Liver (tissue), 9 donors: Measurements from ENCODE around the gene RASL12. TPM values are rescaled to one million over a fixed set of nuclear protein-coding genes. Genes with fewer than 3 reads are reported as not detected.
A peak's percentile ranks its signal among the peaks of the same experiment; 100 is the strongest.

Experiments used
- DNase-seq: peaks from one replicate; pipeline ENCODE4 v3.0.0-alpha.2; 2017; ENCODE audit warnings: low spot score
- H3K27ac ChIP-seq, 2 donors: one replicate each; pipeline ENCODE4 v1.7.0; 2013; ENCODE audit warnings: inconsistent platforms in 2 of 2, low read length in 2 of 2, control low read depth in 1 of 2, low read depth in 1 of 2, mild to moderate bottlenecking in 1 of 2
- H3K27me3 ChIP-seq, 4 donors: one replicate each; pipeline versions ENCODE4 v1.6.1 to v1.7.0; 2013; ENCODE audit warnings: low read length in 3 of 4, inconsistent platforms in 1 of 4, mild to moderate bottlenecking in 1 of 4, moderate library complexity in 1 of 4; ENCODE audit not compliant: control insufficient read depth in 4 of 4, insufficient read depth in 4 of 4
- H3K36me3 ChIP-seq, 4 donors: one replicate each; pipeline versions ENCODE4 v1.6.1 to v1.7.0; 2013; ENCODE audit warnings: low read length in 3 of 4, mild to moderate bottlenecking in 3 of 4, low read depth in 1 of 4, moderate library complexity in 1 of 4; ENCODE audit not compliant: control insufficient read depth in 4 of 4, insufficient read depth in 3 of 4
- H3K4me1 ChIP-seq, 4 donors: one replicate each; pipeline versions ENCODE4 v1.6.1 to v1.7.0; 2013; ENCODE audit warnings: low read length in 3 of 4, mild to moderate bottlenecking in 3 of 4, moderate library complexity in 1 of 4; ENCODE audit not compliant: control insufficient read depth in 4 of 4, insufficient read depth in 4 of 4
- H3K4me3 ChIP-seq, 3 donors: one replicate each; pipeline versions ENCODE4 v1.6.1 to v1.7.0; 2013; ENCODE audit warnings: low read length in 3 of 3, control low read depth in 1 of 3, low read depth in 1 of 3, mild to moderate bottlenecking in 1 of 3
- H3K9ac ChIP-seq, 2 donors: one replicate each; pipeline ENCODE4 v1.7.0; 2013; ENCODE audit warnings: low read length in 2 of 2, mild to moderate bottlenecking in 2 of 2, moderate library complexity in 2 of 2, control low read depth in 1 of 2, low read depth in 1 of 2
- H3K9me3 ChIP-seq, 4 donors: one replicate each; pipeline versions ENCODE4 v1.6.1 to v1.7.0; 2013; ENCODE audit warnings: low read length in 3 of 4; ENCODE audit not compliant: control insufficient read depth in 4 of 4
- ATF3 ChIP-seq: IDR thresholded peaks from 2 replicates; pipeline ENCODE4 v1.6.1; 2016; ENCODE audit warnings: antibody characterized with exemption
- CTCF ChIP-seq: fragments of 150-350 bp; IDR thresholded peaks from 2 replicates; pipeline ENCODE4 v1.5.1; 2017; ENCODE audit warnings: improper control_type of control experiment, low read depth, low read length; ENCODE audit not compliant: missing input control
- EGR1 ChIP-seq, 2 donors: IDR thresholded peaks; 2 replicates each; pipeline ENCODE4 v1.6.1; 2016 to 2018; ENCODE audit warnings: antibody characterized with exemption in 2 of 2, low read depth in 2 of 2
- FOXA1 ChIP-seq: IDR thresholded peaks from 2 replicates; pipeline ENCODE4 v1.6.1; 2016; ENCODE audit warnings: antibody characterized with exemption
- FOXA2 ChIP-seq: IDR thresholded peaks from 2 replicates; pipeline ENCODE4 v1.6.1; 2016; ENCODE audit warnings: antibody characterized with exemption
- GABPA ChIP-seq, 2 donors: IDR thresholded peaks in 1 of 2; conservative IDR thresholded peaks in 1 of 2; 2 replicates each; pipeline ENCODE4 v1.6.1; 2016; ENCODE audit warnings: antibody characterized with exemption in 2 of 2, mild to moderate bottlenecking in 1 of 2, moderate library complexity in 1 of 2
- HNF4G ChIP-seq: IDR thresholded peaks from 2 replicates; pipeline ENCODE4 v1.6.1; 2016; ENCODE audit warnings: antibody characterized with exemption
- JUND ChIP-seq, 2 donors: IDR thresholded peaks; 2 replicates each; pipeline ENCODE4 v1.6.1; 2016; ENCODE audit warnings: antibody characterized with exemption in 2 of 2
- MAX ChIP-seq: IDR thresholded peaks from 2 replicates; pipeline ENCODE4 v1.6.1; 2016; ENCODE audit warnings: antibody characterized with exemption
- NR2F2 ChIP-seq: IDR thresholded peaks from 2 replicates; pipeline ENCODE4 v1.6.1; 2016; ENCODE audit warnings: antibody characterized with exemption
- RAD21 ChIP-seq, 2 donors: IDR thresholded peaks; 2 replicates each; pipeline ENCODE4 v1.6.1; 2016; ENCODE audit warnings: antibody characterized with exemption in 2 of 2, mild to moderate bottlenecking in 2 of 2
- RXRA ChIP-seq, 2 donors: IDR thresholded peaks; 2 replicates each; pipeline ENCODE4 v1.6.1; 2017 to 2018; ENCODE audit warnings: antibody characterized with exemption in 2 of 2, mild to moderate bottlenecking in 1 of 2
- SP1 ChIP-seq: IDR thresholded peaks from 2 replicates; pipeline ENCODE4 v1.6.1; 2018; ENCODE audit warnings: antibody characterized with exemption, mild to moderate bottlenecking
- TAF1 ChIP-seq: conservative IDR thresholded peaks from 2 replicates; pipeline ENCODE4 v1.6.1; 2016; ENCODE audit warnings: antibody characterized with exemption, mild to moderate bottlenecking
- ZBTB33 ChIP-seq: IDR thresholded peaks from 2 replicates; pipeline ENCODE4 v1.6.1; 2016; ENCODE audit warnings: antibody characterized with exemption
- WGBS: extraction: QIAGEN DNeasy Blood & Tissue Kit; methylation state at CpG from one replicate; pipeline ENCODE4 v1.1.7; 2013; 5-methylcytosine and 5-hydroxymethylcytosine counted together
- polyA plus RNA-seq, 2 donors: library from polyadenylated mRNA; stranded (reverse) in 1 of 2; unstranded in 1 of 2; fragments of 200-250 nt in 1 of 2; fragments of >200 nt in 1 of 2; fragmentation: Nextera tagmentation in 1 of 2; extraction: Ambion mirVana in 1 of 2; gene quantifications; one replicate each; pipeline versions ENCODE4 v1.2.1 to v1.2.3, GENCODE V29; 2013 to 2015
- total RNA-seq, 2 donors: library from RNA; depleted of rRNA; stranded (reverse); fragments of >200 nt; gene quantifications; one replicate each; pipeline ENCODE4 v1.2.3, GENCODE V29; 2014
- donor health status: healthy.
- donor health status: healthy.
- donor health status: healthy.
- donor health status: healthy.
- donor health status: healthy.

The RASL12 gene
- total and polyA plus RNA-seq, 4 donors, result 0.50 to 0.92 (median 0.63) TPM

- WGBS, result 18% methylated on average over 24 of the region's 24 CpGs
- peak; percentile 53 for DNase-seq
- TF ChIP-seq RAD21 (IDR thresholded peaks at IDR 0.05), result peak; percentile 64 to 82
- TF ChIP-seq NR2F2, result no peak
- peak; percentile 35 for TF ChIP-seq CTCF
- peaks cover 0 to 5% (median 2%) of the 10 kb centered on the region in 4 donors for H3K4me1 ChIP-seq
- no peak overlapping the region for H3K9ac ChIP-seq
- H3K27me3 ChIP-seq, result no peaks in the 10 kb centered on the region
- H3K4me3 ChIP-seq, result no peak overlapping the region
- H3K9me3 ChIP-seq, result no peaks in the 10 kb centered on the region
- H3K36me3 ChIP-seq, result no peaks in the 10 kb centered on the region
- no peak overlapping the region for H3K27ac ChIP-seq
These were observed 10.2 kb upstream of the RASL12 start for GRCh38 chr15:65077981-65078352.

GRCh38 chr15:65077291-65077980 is 9.6 kb upstream of the RASL12 start:
- H3K27ac ChIP-seq, result no peak overlapping the region
- no peak for DNase-seq
- no peak overlapping the region for H3K4me3 ChIP-seq
- 60% methylated on average over 85 of the region's 85 CpGs for WGBS
- H3K9me3 ChIP-seq, result no peaks in the 10 kb centered on the region
- no peak for TF ChIP-seq HNF4G
- TF ChIP-seq ATF3, result no peak
- no peak for TF ChIP-seq TAF1
- TF ChIP-seq GABPA (IDR thresholded peaks at IDR 0.05 in 1 of 2, conservative IDR thresholded peaks at IDR 0.05 in 1 of 2), result no peak
- TF ChIP-seq CTCF, result no peak
- no peak for TF ChIP-seq NR2F2
- no peak for TF ChIP-seq SP1
- H3K9ac ChIP-seq, result no peak overlapping the region
- no peaks in the 10 kb centered on the region for H3K36me3 ChIP-seq
- H3K4me1 ChIP-seq, result peaks cover 0 to 5% (median 2%) of the 10 kb centered on the region in 4 donors
- H3K27me3 ChIP-seq, result no peaks in the 10 kb centered on the region

- H3K4me1 ChIP-seq, result peaks cover 0 to 5% (median 2%) of the 10 kb centered on the region in 4 donors
- no peaks in the 10 kb centered on the region for H3K27me3 ChIP-seq
- no peak for DNase-seq
- no peak within 1 kb of the TSS for H3K4me3 ChIP-seq
- no peak within 1 kb of the TSS for H3K9ac ChIP-seq
- 69% methylated on average over 73 of the region's 73 CpGs for WGBS
- H3K27ac ChIP-seq, result no peak within 1 kb of the TSS
- no peaks in the 10 kb centered on the region for H3K9me3 ChIP-seq
- no peak for TF ChIP-seq FOXA1
- no peak for TF ChIP-seq MAX
- no peak for TF ChIP-seq ATF3
- no peak for TF ChIP-seq JUND (IDR thresholded peaks at IDR 0.05)
- no peak for TF ChIP-seq FOXA2
- no peak for TF ChIP-seq ZBTB33
- no peak for TF ChIP-seq EGR1 (IDR thresholded peaks at IDR 0.05; ENCODE audit: low read depth in 2 of 2)
- no peak for TF ChIP-seq RXRA (IDR thresholded peaks at IDR 0.05)
- H3K36me3 ChIP-seq, result no peaks in the 10 kb centered on the region
These were observed 8.9 kb upstream of the RASL12 start, which contains the start of gene KBTBD13 for GRCh38 chr15:65076486-65077290. KBTBD13 (plus strand) TSS chr15:65076746; CDS start chr15:65076816, 70 bp downstream.
